ENCODE results near the gene RECK. TPM values are rescaled to one million over a fixed set of nuclear protein-coding genes. Genes with fewer than 3 reads are reported as not detected.

Gene RECK
- total and polyA plus RNA-seq, 2 donors (not counting 1 experiment from before 2014, with no cell fraction given): 98.4 to 212 TPM

DNA sequence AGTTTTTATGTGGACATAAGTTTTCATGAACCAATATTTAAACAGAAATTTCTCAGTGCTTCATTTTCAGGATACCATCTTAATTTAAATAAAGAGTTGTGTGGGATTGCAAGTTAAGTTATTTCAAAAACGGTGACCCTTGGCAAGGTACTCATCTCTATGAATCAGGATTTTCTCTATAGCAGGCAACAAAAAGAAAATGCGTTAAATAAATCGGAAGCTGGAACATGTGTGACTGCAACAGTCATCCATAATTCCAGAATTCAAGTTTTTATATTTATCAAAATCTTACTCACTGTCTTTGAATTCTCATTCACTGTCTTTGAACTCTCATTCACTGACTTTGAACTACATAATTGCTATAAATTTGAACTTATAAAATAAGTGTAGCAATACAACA, 5.8 kb upstream of the RECK start:
- Histone ChIP-seq H3K9ac (ENCODE audit: insufficient read depth, low read length) (no peak overlapping the region), H3K36me3 (ENCODE audit: control insufficient read depth, insufficient read depth, low read length) (no peaks in the 10 kb centered on the region), H3K79me2 (ENCODE audit: control insufficient read depth, insufficient read depth, low read length) (no peaks in the 10 kb centered on the region), H3K27ac (ENCODE audit: insufficient read depth, low read length) (no peak overlapping the region), H3K9me3 (ENCODE audit: control insufficient read depth, insufficient read depth, low read depth, low read length) (no peaks in the 10 kb centered on the region), H3K27me3 (ENCODE audit: control insufficient read depth, insufficient read depth, low read length) (no peaks in the 10 kb centered on the region), H3K4me3 (replicated peaks in 1 of 4; ENCODE audit: control extremely low read depth in 1 of 4, insufficient read depth in 1 of 4, low read depth in 3 of 4, low read length in 4 of 4) (no peak overlapping the region), H3K4me1 (ENCODE audit: control insufficient read depth, extremely low read depth, insufficient read depth, low read length) (peaks cover 21% of the 10 kb centered on the region), H3K4me2 (ENCODE audit: extremely low read depth, insufficient read depth, low read length) (no peak overlapping the region), H2AFZ (ENCODE audit: low read length) (no peak overlapping the region), H4K20me1 (ENCODE audit: control insufficient read depth, extremely low read depth, insufficient read depth, low read length) (no peaks in the 10 kb centered on the region)
- DNase-seq (ENCODE audit: low read depth in 2 of 2): peak in 1 of 2 donors; percentile 11
- no peak for TF ChIP-seq EZH2 (IDR thresholded peaks at IDR 0.05; ENCODE audit: low read length, missing control alignments)
- TF ChIP-seq, protein P1, sequence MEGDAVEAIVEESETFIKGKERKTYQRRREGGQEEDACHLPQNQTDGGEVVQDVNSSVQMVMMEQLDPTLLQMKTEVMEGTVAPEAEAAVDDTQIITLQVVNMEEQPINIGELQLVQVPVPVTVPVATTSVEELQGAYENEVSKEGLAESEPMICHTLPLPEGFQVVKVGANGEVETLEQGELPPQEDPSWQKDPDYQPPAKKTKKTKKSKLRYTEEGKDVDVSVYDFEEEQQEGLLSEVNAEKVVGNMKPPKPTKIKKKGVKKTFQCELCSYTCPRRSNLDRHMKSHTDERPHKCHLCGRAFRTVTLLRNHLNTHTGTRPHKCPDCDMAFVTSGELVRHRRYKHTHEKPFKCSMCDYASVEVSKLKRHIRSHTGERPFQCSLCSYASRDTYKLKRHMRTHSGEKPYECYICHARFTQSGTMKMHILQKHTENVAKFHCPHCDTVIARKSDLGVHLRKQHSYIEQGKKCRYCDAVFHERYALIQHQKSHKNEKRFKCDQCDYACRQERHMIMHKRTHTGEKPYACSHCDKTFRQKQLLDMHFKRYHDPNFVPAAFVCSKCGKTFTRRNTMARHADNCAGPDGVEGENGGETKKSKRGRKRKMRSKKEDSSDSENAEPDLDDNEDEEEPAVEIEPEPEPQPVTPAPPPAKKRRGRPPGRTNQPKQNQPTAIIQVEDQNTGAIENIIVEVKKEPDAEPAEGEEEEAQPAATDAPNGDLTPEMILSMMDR (conservative IDR thresholded peaks at IDR 0.05 in 1 of 2, IDR thresholded peaks at IDR 0.05 in 1 of 2; ENCODE audit: low read depth in 1 of 2, low read length in 2 of 2): no peak

GRCh38 chr9:36031774-36032555, 4.7 kb upstream of the RECK start:
- peaks cover 24% of the 10 kb centered on the region for H3K4me1 ChIP-seq (ENCODE audit: control insufficient read depth, extremely low read depth, insufficient read depth, low read length)
- no peaks in the 10 kb centered on the region for H3K9me3 ChIP-seq (ENCODE audit: control insufficient read depth, insufficient read depth, low read depth, low read length)
- H3K36me3 ChIP-seq (ENCODE audit: control insufficient read depth, insufficient read depth, low read length): no peaks in the 10 kb centered on the region
- H3K4me2 ChIP-seq (ENCODE audit: extremely low read depth, insufficient read depth, low read length): peak overlapping the region; percentile 4
- TF ChIP-seq EZH2 (IDR thresholded peaks at IDR 0.05; ENCODE audit: low read length, missing control alignments): no peak
- TF ChIP-seq, protein P1 (conservative IDR thresholded peaks at IDR 0.05 in 1 of 2, IDR thresholded peaks at IDR 0.05 in 1 of 2; ENCODE audit: low read depth in 1 of 2, low read length in 2 of 2): no peak
- DNase-seq (ENCODE audit: low read depth in 2 of 2): no peak
- H3K27me3 ChIP-seq (ENCODE audit: control insufficient read depth, insufficient read depth, low read length): no peaks in the 10 kb centered on the region
- H3K79me2 ChIP-seq (ENCODE audit: control insufficient read depth, insufficient read depth, low read length): peaks cover 2% of the 10 kb centered on the region
- no peak overlapping the region for H3K4me3 ChIP-seq (replicated peaks in 1 of 4; ENCODE audit: control extremely low read depth in 1 of 4, insufficient read depth in 1 of 4, low read depth in 3 of 4, low read length in 4 of 4)
- H4K20me1 ChIP-seq (ENCODE audit: control insufficient read depth, extremely low read depth, insufficient read depth, low read length): no peaks in the 10 kb centered on the region
- no peak overlapping the region for H2AFZ ChIP-seq (ENCODE audit: low read length)
- no peak overlapping the region for H3K27ac ChIP-seq (ENCODE audit: insufficient read depth, low read length)
- no peak overlapping the region for H3K9ac ChIP-seq (ENCODE audit: insufficient read depth, low read length)

- no peaks in the 10 kb centered on the region for H4K20me1 ChIP-seq (ENCODE audit: control insufficient read depth, extremely low read depth, insufficient read depth, low read length)
- H3K27ac ChIP-seq (ENCODE audit: insufficient read depth, low read length): no peak overlapping the region
- H3K79me2 ChIP-seq (ENCODE audit: control insufficient read depth, insufficient read depth, low read length): peaks cover 20% of the 10 kb centered on the region
- H3K36me3 ChIP-seq (ENCODE audit: control insufficient read depth, insufficient read depth, low read length): no peaks in the 10 kb centered on the region
- no peaks in the 10 kb centered on the region for H3K9me3 ChIP-seq (ENCODE audit: control insufficient read depth, insufficient read depth, low read depth, low read length)
- no peak for DNase-seq (ENCODE audit: low read depth in 2 of 2)
- H3K27me3 ChIP-seq (ENCODE audit: control insufficient read depth, insufficient read depth, low read length): no peaks in the 10 kb centered on the region
- H3K4me2 ChIP-seq (ENCODE audit: extremely low read depth, insufficient read depth, low read length): no peak overlapping the region
- peaks cover 21% of the 10 kb centered on the region for H3K4me1 ChIP-seq (ENCODE audit: control insufficient read depth, extremely low read depth, insufficient read depth, low read length)
- H2AFZ ChIP-seq (ENCODE audit: low read length): no peak overlapping the region
- H3K9ac ChIP-seq (ENCODE audit: insufficient read depth, low read length): no peak overlapping the region
- TF ChIP-seq EZH2 (IDR thresholded peaks at IDR 0.05; ENCODE audit: low read length, missing control alignments): no peak
- TF ChIP-seq, protein P1 (conservative IDR thresholded peaks at IDR 0.05 in 1 of 2, IDR thresholded peaks at IDR 0.05 in 1 of 2; ENCODE audit: low read depth in 1 of 2, low read length in 2 of 2): no peak
- H3K4me3 ChIP-seq (replicated peaks in 1 of 4; ENCODE audit: control extremely low read depth in 1 of 4, insufficient read depth in 1 of 4, low read depth in 3 of 4, low read length in 4 of 4): no peak overlapping the region
Observed at GRCh38 chr9:36033788-36034187, 2.9 kb upstream of the RECK start.
